ENCODE data around the gene CDC5L. TPM values are rescaled to one million over a fixed set of nuclear protein-coding genes. Genes with fewer than 3 reads are reported as not detected.

Gene CDC5L
- total RNA-seq, 4 donors from 2014 or later, result 10.0 to 19.3 (median 14.7) TPM

DNA sequence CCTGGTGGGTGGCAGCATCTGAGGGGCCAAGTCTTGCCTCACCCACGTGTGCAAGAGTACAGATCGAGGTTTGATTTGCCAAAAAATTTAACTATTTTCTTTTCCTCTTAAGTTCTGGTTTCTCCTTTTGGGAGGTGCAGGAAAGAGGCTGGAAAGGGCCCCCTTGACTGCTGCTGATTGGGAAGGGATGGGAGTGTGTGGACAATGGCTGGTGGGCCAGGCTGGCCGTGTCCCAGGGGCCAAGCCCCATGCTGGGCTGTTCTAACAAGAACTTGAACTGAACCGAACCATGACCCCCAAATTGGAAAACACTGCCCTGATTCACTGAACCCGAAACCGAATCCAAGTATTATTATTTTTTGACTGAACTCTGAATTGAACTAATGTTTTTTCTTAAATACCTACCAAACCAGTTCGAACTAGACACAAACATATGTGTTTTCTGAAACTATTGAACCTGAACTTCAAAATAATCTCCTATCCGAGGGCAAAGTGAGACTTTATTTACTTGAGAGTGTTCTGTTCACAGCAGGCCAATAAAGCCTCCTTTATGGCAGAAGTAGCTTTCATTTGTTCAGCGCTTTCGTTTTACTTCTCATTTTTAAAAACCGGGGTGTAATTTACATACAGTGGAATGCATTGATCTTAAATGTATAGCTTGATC is 91.2 kb downstream of the CDC5L start:
- Histone ChIP-seq H3K9me3 (no peaks in the 10 kb centered on the region), H3K27ac (no peak overlapping the region), H3K27me3 (peaks cover 0 to 23% (median 0%) of the 10 kb centered on the region in 4 donors), H3K4me3 (no peak overlapping the region), H3K4me1 (peaks cover 0 to 16% (median 4%) of the 10 kb centered on the region in 3 donors), H3K36me3 (no peaks in the 10 kb centered on the region)
- 47 to 63% methylated on average over 11 of the region's 11 CpGs for WGBS, 2 donors
- DNase-seq, result no peak
- intact Hi-C loops (cut with DNase I), result loop anchor here (10.0 kb wide), 1 partner anchor 156 kb away; no protein-coding TSS in a partner anchor
- no peak for TF ChIP-seq POLR2A (IDR thresholded peaks at IDR 0.05)
- TF ChIP-seq, protein P1, sequence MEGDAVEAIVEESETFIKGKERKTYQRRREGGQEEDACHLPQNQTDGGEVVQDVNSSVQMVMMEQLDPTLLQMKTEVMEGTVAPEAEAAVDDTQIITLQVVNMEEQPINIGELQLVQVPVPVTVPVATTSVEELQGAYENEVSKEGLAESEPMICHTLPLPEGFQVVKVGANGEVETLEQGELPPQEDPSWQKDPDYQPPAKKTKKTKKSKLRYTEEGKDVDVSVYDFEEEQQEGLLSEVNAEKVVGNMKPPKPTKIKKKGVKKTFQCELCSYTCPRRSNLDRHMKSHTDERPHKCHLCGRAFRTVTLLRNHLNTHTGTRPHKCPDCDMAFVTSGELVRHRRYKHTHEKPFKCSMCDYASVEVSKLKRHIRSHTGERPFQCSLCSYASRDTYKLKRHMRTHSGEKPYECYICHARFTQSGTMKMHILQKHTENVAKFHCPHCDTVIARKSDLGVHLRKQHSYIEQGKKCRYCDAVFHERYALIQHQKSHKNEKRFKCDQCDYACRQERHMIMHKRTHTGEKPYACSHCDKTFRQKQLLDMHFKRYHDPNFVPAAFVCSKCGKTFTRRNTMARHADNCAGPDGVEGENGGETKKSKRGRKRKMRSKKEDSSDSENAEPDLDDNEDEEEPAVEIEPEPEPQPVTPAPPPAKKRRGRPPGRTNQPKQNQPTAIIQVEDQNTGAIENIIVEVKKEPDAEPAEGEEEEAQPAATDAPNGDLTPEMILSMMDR (IDR thresholded peaks at IDR 0.05), result no peak

DNA sequence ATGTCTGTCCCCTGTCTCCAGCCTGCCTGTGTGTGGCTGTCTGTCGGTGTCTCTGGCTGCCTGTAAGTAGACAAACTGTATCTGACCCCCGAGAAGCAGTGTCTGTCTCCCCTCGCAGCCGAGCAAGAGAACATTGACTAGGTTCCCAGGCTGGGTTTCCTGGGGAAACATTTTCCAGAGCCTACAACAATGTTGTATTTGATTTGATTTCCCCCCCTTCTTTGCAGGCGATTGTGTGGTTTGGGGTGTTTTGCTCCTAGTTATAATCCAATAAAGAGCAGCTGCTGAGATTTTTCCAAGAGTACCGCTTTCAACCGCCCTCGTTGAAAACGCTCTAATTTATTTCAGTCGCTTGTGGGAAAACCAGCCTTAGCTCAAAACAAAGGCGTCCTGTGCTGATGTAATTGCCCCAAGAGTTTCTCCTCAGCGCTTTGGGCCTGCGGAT is 92.6 kb downstream of the CDC5L start:
- 86 to 90% methylated on average over 11 of the region's 13 CpGs for WGBS, 2 donors
- Histone ChIP-seq H3K4me3 (no peak overlapping the region), H3K27ac (no peak overlapping the region), H3K4me1 (peaks cover 0 to 16% (median 4%) of the 10 kb centered on the region in 3 donors), H3K27me3 (peaks cover 0 to 15% (median 0%) of the 10 kb centered on the region in 4 donors), H3K36me3 (no peaks in the 10 kb centered on the region), H3K9me3 (no peaks in the 10 kb centered on the region)
- DNase-seq, result no peak
- no peak for TF ChIP-seq POLR2A (IDR thresholded peaks at IDR 0.05)
- TF ChIP-seq, protein P1 (IDR thresholded peaks at IDR 0.05), result no peak
- intact Hi-C loops (cut with DNase I), result no loop called here

DNA sequence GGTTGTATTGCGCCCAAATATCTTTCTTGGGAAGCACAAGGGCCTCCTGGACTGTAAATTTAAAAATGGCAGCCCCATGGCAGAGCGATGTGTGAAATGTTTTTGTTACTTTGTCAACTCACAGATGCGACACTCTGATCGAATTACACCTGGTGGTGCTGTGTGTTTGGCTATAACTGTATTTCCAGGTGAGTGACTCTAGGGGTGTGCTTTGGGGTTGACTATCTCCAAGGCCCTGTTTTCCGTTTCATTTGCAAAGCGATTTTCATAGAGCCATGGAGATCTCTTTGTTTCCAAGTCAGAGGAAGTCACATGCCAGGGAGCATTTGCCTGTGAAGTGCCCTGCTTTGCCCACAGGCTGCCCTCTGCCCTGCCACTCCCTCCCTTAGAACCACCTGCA is 93.5 kb downstream of the CDC5L start:
- H3K27ac ChIP-seq, result no peak overlapping the region
- intact Hi-C loops (cut with DNase I), result no loop called here
- WGBS, 2 donors, result 86 to 91% methylated on average over 6 of the region's 6 CpGs

DNA sequence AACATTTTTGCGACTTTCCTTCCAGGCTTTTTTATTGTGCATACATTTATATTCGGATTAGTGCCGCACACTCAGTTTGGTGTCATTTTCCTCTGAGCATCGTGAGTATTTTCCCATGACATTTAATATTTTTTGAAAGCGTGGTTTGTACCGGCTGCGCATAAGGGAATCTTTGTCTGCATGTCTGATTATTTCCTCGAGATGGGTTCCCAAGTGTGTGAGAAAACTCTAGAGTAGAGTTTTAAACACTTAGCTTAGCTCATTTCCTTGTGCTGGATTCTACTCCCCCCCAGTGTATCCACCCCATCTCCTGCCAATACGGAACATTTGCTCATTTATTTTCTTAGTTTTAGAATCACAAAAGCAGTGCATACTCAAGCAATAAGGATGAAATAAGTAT is 94.3 kb downstream of the CDC5L start:
- Histone ChIP-seq H3K4me1 (peaks cover 0 to 8% (median 0%) of the 10 kb centered on the region in 3 donors), H3K27me3 (no peaks in the 10 kb centered on the region), H3K4me3 (no peak overlapping the region), H3K36me3 (no peaks in the 10 kb centered on the region), H3K9me3 (no peaks in the 10 kb centered on the region), H3K27ac (no peak overlapping the region)
- no peak for TF ChIP-seq POLR2A (IDR thresholded peaks at IDR 0.05)
- TF ChIP-seq, protein P1 (IDR thresholded peaks at IDR 0.05), result no peak
- intact Hi-C loops (cut with DNase I), result no loop called here
- 79 to 91% methylated on average over 9 of the region's 9 CpGs for whole genome bisulfite sequencing, 2 donors
- no peak for DNase-seq

More for the DNA sequence above, 93.5 kb downstream of the CDC5L start:
- Histone ChIP-seq H3K9me3 (no peaks in the 10 kb centered on the region), H3K4me3 (no peak overlapping the region), H3K4me1 (peaks cover 0 to 9% (median under 1%) of the 10 kb centered on the region in 3 donors), H3K36me3 (no peaks in the 10 kb centered on the region), H3K27me3 (peaks cover 0 to 5% (median 0%) of the 10 kb centered on the region in 4 donors)
- no peak for DNase-seq
- TF ChIP-seq POLR2A (IDR thresholded peaks at IDR 0.05), result no peak
- TF ChIP-seq, protein P1 (IDR thresholded peaks at IDR 0.05), result no peak

GRCh38 chr6:44485601-44486401 is 98.3 kb downstream of the CDC5L start:
- Histone ChIP-seq H3K27ac (no peak overlapping the region), H3K4me1 (peaks cover 4 to 17% (median 11%) of the 10 kb centered on the region in 3 donors), H3K4me3 (no peak overlapping the region), H3K36me3 (no peaks in the 10 kb centered on the region), H3K27me3 (no peaks in the 10 kb centered on the region), H3K9me3 (no peaks in the 10 kb centered on the region)
- no peak for TF ChIP-seq POLR2A (IDR thresholded peaks at IDR 0.05)
- TF ChIP-seq, protein P1 (IDR thresholded peaks at IDR 0.05), result no peak
- DNase-seq, result no peak
- 52 to 54% methylated on average over 11 to 12 of the region's 12 CpGs for WGBS, 2 donors
- intact Hi-C loops (cut with DNase I), result no loop called here

Measured in esophagus squamous epithelium (tissue), 5 donors.